GM20000 (cell line): ENCODE results near the gene STK17A.

Experiments used
- DNase-seq: peaks from one replicate; pipeline ENCODE4 v3.0.0; 2012; ENCODE audit warnings: low spot score
- TF ChIP-seq, protein P1 (sequence below): IDR thresholded peaks from 2 replicates; pipeline ENCODE4 v1.5.1; 2012; ENCODE audit warnings: mild to moderate bottlenecking, control low read depth; ENCODE audit errors: extremely low read depth, missing control alignments

The STK17A gene

GRCh38 chr7:43629857-43630256 lies 46.9 kb downstream of the STK17A start:
- TF ChIP-seq, protein P1, sequence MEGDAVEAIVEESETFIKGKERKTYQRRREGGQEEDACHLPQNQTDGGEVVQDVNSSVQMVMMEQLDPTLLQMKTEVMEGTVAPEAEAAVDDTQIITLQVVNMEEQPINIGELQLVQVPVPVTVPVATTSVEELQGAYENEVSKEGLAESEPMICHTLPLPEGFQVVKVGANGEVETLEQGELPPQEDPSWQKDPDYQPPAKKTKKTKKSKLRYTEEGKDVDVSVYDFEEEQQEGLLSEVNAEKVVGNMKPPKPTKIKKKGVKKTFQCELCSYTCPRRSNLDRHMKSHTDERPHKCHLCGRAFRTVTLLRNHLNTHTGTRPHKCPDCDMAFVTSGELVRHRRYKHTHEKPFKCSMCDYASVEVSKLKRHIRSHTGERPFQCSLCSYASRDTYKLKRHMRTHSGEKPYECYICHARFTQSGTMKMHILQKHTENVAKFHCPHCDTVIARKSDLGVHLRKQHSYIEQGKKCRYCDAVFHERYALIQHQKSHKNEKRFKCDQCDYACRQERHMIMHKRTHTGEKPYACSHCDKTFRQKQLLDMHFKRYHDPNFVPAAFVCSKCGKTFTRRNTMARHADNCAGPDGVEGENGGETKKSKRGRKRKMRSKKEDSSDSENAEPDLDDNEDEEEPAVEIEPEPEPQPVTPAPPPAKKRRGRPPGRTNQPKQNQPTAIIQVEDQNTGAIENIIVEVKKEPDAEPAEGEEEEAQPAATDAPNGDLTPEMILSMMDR: no peak
- no peak for DNase-seq

GRCh38 chr7:43630482-43630881 lies 47.6 kb downstream of the STK17A start:
- no peak for DNase-seq

DNA sequence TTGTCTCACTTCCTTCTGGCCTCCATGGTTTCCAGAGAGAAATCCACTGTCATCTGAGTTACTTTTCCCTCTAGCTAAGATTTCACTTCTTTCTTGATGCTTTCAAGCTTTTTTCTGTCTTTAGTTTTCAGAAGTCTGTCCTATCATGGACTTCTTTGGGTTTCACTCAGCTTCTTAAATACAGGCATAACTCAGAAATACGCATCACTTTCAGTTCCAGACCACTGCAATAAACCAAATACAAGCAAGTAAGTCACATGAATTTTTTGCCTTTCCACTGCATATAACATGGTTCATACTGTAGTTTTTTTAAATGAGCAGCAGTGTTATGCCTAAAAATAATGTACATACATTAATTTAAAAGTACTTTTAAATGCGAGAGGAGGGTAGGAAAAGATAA lies 48.7 kb downstream of the STK17A start:
- TF ChIP-seq, protein P1: no peak
- DNase-seq: no peak

More at GRCh38 chr7:43630482-43630881, 47.6 kb downstream of the STK17A start:
- TF ChIP-seq, protein P1: no peak

DNA sequence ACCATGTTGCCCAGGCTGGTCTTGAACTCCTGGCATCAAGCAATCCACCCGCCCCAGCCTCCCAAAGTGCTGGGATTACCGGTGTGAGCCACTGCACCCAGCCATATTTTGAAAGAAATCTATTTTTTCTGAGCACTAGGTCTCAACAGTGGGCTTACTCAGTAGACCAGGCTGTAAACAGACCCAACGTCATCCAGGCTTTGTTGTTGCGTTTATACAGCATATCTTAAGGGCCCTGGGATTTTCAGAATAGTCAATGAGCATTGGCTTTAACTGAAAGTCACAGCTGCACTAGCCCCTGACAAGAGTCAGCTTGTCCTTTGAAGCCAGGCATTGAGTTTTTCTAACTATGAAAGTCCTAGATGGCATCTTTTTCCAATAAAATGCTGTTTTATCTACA lies 49.8 kb downstream of the STK17A start:
- TF ChIP-seq, protein P1: no peak

GRCh38 chr7:43634384-43634783 lies 51.5 kb downstream of the STK17A start:
- DNase-seq: no peak
- TF ChIP-seq, protein P1: no peak

More for the DNA sequence above, 49.8 kb downstream of the STK17A start:
- DNase-seq: no peak

DNA sequence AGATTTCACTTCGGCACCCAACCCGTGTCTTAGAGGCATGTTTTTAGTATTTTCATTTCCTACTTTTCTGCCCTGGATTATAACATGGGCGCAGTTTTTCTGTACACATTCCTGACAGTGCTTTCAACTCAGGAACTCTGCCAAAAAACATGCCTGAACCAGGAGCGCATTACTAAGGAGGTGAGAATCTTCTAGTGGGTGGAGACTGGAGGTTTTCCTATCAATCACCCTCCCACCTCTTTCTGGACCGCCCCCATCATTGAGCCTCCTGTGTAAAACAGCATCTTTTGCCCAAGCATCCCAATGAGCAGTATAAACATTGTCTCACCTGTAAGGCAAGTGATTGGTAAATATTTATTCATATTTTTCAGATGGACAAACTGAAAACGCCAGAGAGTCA lies 53.2 kb downstream of the STK17A start:
- no peak for DNase-seq

DNA sequence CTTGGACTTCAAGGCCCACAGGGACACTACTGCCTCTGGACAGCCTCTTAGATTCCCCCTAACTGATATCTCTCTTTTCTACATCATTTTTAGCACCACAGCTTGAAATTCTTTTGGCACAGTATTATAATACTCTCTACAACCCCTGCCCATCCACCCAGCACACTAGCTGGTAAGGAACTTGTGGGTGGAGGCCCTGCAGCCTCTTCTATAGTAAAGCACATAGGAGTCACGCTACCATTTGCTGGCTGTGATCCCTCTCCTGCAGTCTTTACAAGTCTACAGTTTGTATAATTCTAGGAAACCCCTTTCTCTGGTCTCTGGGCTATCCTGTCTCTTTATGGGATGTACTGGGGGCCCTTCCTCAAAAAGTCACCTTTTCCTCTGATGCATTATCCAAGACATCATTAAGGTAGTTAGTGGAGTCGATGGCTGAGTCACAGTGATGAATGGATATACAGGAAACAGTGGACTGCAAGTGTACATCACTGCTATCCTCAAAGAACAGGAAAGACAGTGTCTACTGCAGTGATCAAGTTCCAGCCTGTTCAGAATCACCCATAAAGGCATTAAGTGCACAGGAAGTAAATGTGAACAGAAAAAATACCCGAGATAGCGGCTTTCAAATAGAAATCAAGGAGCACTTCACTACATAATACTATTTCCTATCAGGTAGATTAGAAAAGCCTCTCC lies 54.4 kb downstream of the STK17A start:
- TF ChIP-seq, protein P1: no peak

More for the DNA sequence above, 53.2 kb downstream of the STK17A start:
- TF ChIP-seq, protein P1: no peak

More for the DNA sequence above, 54.4 kb downstream of the STK17A start:
- DNase-seq: no peak
